HK-2 (cell line): ENCODE results near the gene STAT5A.
"Not testable (repeated sequence)": the region's sequence is repeated elsewhere in the genome, so short reads cannot be mapped to it uniquely, and the experiment has no call there.

Experiments used
- DNase-seq: peaks from one replicate; pipeline ENCODE4 v3.0.0-alpha.2; 2018; ENCODE audit not compliant: unreplicated experiment

STAT5A gene

GRCh38 chr17:42287977-42288802, at the start of gene STAT5A:
STAT5A (plus strand) TSS chr17:42288498; CDS start chr17:42289412, 914 bp downstream.
- peak; percentile 74 for DNase-seq

GRCh38 chr17:42239576-42239975, 48.7 kb upstream of the STAT5A start:
- not testable (repeated sequence) for DNase-seq

GRCh38 chr17:42240201-42240600, 48.1 kb upstream of the STAT5A start:
- DNase-seq: no peak

GRCh38 chr17:42240863-42241262, 47.4 kb upstream of the STAT5A start:
- not testable (repeated sequence) for DNase-seq

GRCh38 chr17:42241871-42242270, 46.4 kb upstream of the STAT5A start:
- DNase-seq: no peak

GRCh38 chr17:42243493-42243982, 44.8 kb upstream of the STAT5A start:
- DNase-seq: no peak

- not testable (repeated sequence) for DNase-seq
Measured at GRCh38 chr17:42244116-42244515, 44.2 kb upstream of the STAT5A start.

- not testable (repeated sequence) for DNase-seq
Measured at GRCh38 chr17:42245183-42245582, 43.1 kb upstream of the STAT5A start.

GRCh38 chr17:42246515-42246914, 41.8 kb upstream of the STAT5A start:
- no peak for DNase-seq

GRCh38 chr17:42247734-42248133, 40.6 kb upstream of the STAT5A start:
- DNase-seq: no peak

GRCh38 chr17:42248351-42249179, 39.7 kb upstream of the STAT5A start:
- no peak for DNase-seq

- DNase-seq: no peak
Measured at GRCh38 chr17:42249681-42250446, 38.4 kb upstream of the STAT5A start.

- DNase-seq: no peak
Measured at GRCh38 chr17:42251115-42251514, 37.2 kb upstream of the STAT5A start.

- no peak for DNase-seq
Measured at GRCh38 chr17:42252597-42253550, 35.4 kb upstream of the STAT5A start.

- DNase-seq: no peak
Measured at GRCh38 chr17:42253578-42253977, 34.7 kb upstream of the STAT5A start.

GRCh38 chr17:42255445-42255844, 32.9 kb upstream of the STAT5A start:
- no peak for DNase-seq

- no peak for DNase-seq
Measured at GRCh38 chr17:42260318-42260717, 28.0 kb upstream of the STAT5A start.

GRCh38 chr17:42264366-42264765, 23.9 kb upstream of the STAT5A start:
- not testable (repeated sequence) for DNase-seq

- no peak for DNase-seq
Measured at GRCh38 chr17:42266462-42266861, 21.8 kb upstream of the STAT5A start.

- no peak for DNase-seq
Measured at GRCh38 chr17:42266918-42267766, 21.2 kb upstream of the STAT5A start.
